MCF 10A (cell line): ENCODE measurements around the gene MED14. TPM values are rescaled to one million over a fixed set of nuclear protein-coding genes. Genes with fewer than 3 reads are reported as not detected.

ENCODE experiments used
- BruUV-seq: library from RNA; stranded (reverse); fragments of 400-500 nt; replicated peaks from 2 replicates; lab custom pipeline; 2021; lab: Mats Ljungman, UMichigan
- CTCF ChIA-PET: fragments of 300-600 bp; sonication (Branson Sonifier 250); formaldehyde crosslinking; extraction: SDS; loops from one replicate; lab custom pipeline; 2021; ENCODE audit warnings: antibody characterized with exemption, inconsistent platforms; lab: Yijun Ruan, JAX
- POLR2A ChIA-PET: fragments of 300-600, 350-650 bp; sonication (Branson Sonifier 250); formaldehyde crosslinking; extraction: SDS; loops from one replicate; lab custom pipeline; 2020; ENCODE audit warnings: antibody characterized with exemption, inconsistent platforms; lab: Yijun Ruan, JAX
- DNase-seq: peaks from one replicate; pipeline ENCODE4 v3.0.0-alpha.2; 2018; ENCODE audit not compliant: unreplicated experiment
- H3K27ac Mint-ChIP-seq: one replicate; pipeline ENCODE4 v1.8.0; 2022; ENCODE audit warnings: mild to moderate bottlenecking, low read depth, mixed read lengths; ENCODE audit not compliant: unreplicated experiment
- H3K27me3 Mint-ChIP-seq: one replicate; pipeline ENCODE4 v1.8.0; 2022; ENCODE audit warnings: mixed read lengths; ENCODE audit not compliant: insufficient read depth, unreplicated experiment
- H3K36me3 Mint-ChIP-seq: one replicate; pipeline ENCODE4 v1.8.0; 2022; ENCODE audit warnings: mild to moderate bottlenecking, moderate library complexity, mixed read lengths; ENCODE audit not compliant: insufficient read depth, unreplicated experiment
- H3K4me1 Mint-ChIP-seq: one replicate; pipeline ENCODE4 v1.8.0; 2022; ENCODE audit warnings: mixed read lengths; ENCODE audit not compliant: insufficient read depth, unreplicated experiment
- H3K4me3 Mint-ChIP-seq: one replicate; pipeline ENCODE4 v1.8.0; 2022; ENCODE audit warnings: mild to moderate bottlenecking, moderate library complexity, mixed read lengths; ENCODE audit not compliant: unreplicated experiment
- H3K9me3 Mint-ChIP-seq: one replicate; pipeline ENCODE4 v1.8.0; 2022; ENCODE audit warnings: mixed read lengths; ENCODE audit not compliant: unreplicated experiment
- CTCF ChIP-seq: fragments of 200-600 bp; IDR thresholded peaks from one replicate; pipeline ENCODE4 v1.8.0; 2022; ENCODE audit warnings: antibody characterized with exemption, mild to moderate bottlenecking; ENCODE audit not compliant: unreplicated experiment
- intact Hi-C: fragments of 100-400 bp; cut with micrococcal nuclease; formaldehyde crosslinking; loops from 2 replicates; pipeline ENCODE4 v1.14.1; 2022
- total RNA-seq: library from RNA; stranded (reverse); gene quantifications from 2 replicates; pipeline ENCODE4 v1.2.3, GENCODE V29; 2022

Gene MED14
- total RNA-seq, 1 experiment from 2014 or later = 36.4 TPM

GRCh38 chrX:40772290-40772689 is 36.9 kb upstream of the MED14 start:
- no peaks in the 10 kb centered on the region for H3K36me3 Mint-ChIP-seq
- H3K9me3 Mint-ChIP-seq = no peaks in the 10 kb centered on the region
- BruUV-seq = no TSS peak
- peak; percentile 79 for DNase-seq
- H3K27ac Mint-ChIP-seq = no peak overlapping the region
- no peak overlapping the region for H3K4me3 Mint-ChIP-seq
- H3K4me1 Mint-ChIP-seq = peaks cover 13% of the 10 kb centered on the region
- ChIA-PET POLR2A (interaction anchor here (1.1 kb wide), 1 partner anchor 37 kb away, joined by 7 read pairs; the partner anchor contains the start of gene MED14), CTCF (interaction anchor here (1.3 to 1.6 kb wide), 2 partner anchors 22 to 120 kb away, joined by 4 read pairs; no protein-coding TSS in a partner anchor)
- TF ChIP-seq CTCF = no peak
- intact Hi-C loops = no loop called here
- peaks cover 48% of the 10 kb centered on the region for H3K27me3 Mint-ChIP-seq

- CTCF ChIA-PET = no interaction called here
- intact Hi-C loops = no loop called here
- DNase-seq = no peak
- POLR2A ChIA-PET = no interaction called here
- Mint-ChIP-seq H3K4me1 (no peaks in the 10 kb centered on the region), H3K9me3 (no peaks in the 10 kb centered on the region), H3K36me3 (peaks cover 6% of the 10 kb centered on the region), H3K27ac (no peak overlapping the region), H3K4me3 (no peak overlapping the region), H3K27me3 (peaks cover 87% of the 10 kb centered on the region)
- TF ChIP-seq CTCF = no peak
- no TSS peak for BruUV-seq
These were observed 26.4 kb upstream of the MED14 start for GRCh38 chrX:40761762-40762161.

GRCh38 chrX:40759374-40759773 is 24.0 kb upstream of the MED14 start:
- POLR2A ChIA-PET = no interaction called here
- CTCF ChIA-PET = interaction anchor here (0.9 kb wide), 1 partner anchor 119 kb away, joined by 3 read pairs; no protein-coding TSS in a partner anchor
- H3K4me1 Mint-ChIP-seq = no peaks in the 10 kb centered on the region
- no peak for TF ChIP-seq CTCF
- intact Hi-C loops = no loop called here
- H3K36me3 Mint-ChIP-seq = peaks cover 6% of the 10 kb centered on the region
- BruUV-seq = no TSS peak
- no peak overlapping the region for H3K27ac Mint-ChIP-seq
- H3K4me3 Mint-ChIP-seq = no peak overlapping the region
- no peak for DNase-seq
- peaks cover 78% of the 10 kb centered on the region for H3K27me3 Mint-ChIP-seq
- no peaks in the 10 kb centered on the region for H3K9me3 Mint-ChIP-seq

- Mint-ChIP-seq H3K36me3 (peaks cover 6% of the 10 kb centered on the region), H3K4me1 (no peaks in the 10 kb centered on the region), H3K27me3 (peaks cover 88% of the 10 kb centered on the region), H3K9me3 (no peaks in the 10 kb centered on the region), H3K4me3 (no peak overlapping the region), H3K27ac (no peak overlapping the region)
- DNase-seq = no peak
- TF ChIP-seq CTCF = no peak
- no TSS peak for BruUV-seq
- ChIA-PET CTCF (interaction anchor here (0.8 kb wide), 1 partner anchor 105 kb away, joined by 3 read pairs; no protein-coding TSS in a partner anchor), POLR2A (no interaction called here)
- intact Hi-C loops = no loop called here
These were observed 21.7 kb upstream of the MED14 start for GRCh38 chrX:40757058-40757457.
